GM19468 (cell line): Measurements from ENCODE around the gene AGPAT4.

Experiments
- ATAC-seq: cut with Tn5 transposase; IDR thresholded peaks from one replicate; pipeline ENCODE4 v1.9.1; 2021; ENCODE audit warnings: mild to moderate bottlenecking, moderate library complexity, moderate number of reproducible peaks; ENCODE audit not compliant: unreplicated experiment; ENCODE audit errors: extremely low read depth

The AGPAT4 gene

DNA sequence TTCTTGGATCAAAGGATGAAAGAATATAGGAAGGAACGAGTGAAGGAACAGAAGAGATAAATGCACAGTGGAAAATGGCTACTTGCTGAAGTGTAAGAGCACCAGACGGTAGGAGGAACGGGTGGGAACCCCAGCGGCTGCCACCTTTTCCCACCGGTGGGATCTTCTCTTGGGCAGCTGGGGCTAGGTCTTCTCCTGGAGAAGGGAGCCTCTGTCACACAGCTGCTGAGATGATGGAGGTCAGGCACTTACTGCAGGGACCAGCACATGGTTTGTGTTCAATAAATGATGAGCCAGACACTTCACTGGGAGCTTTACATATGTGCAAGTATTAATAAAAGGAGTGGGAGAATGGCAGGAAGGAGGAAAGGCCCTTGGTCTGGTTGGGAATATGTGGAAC, 123.7 kb downstream of the AGPAT4 start:
- ATAC-seq: no peak

DNA sequence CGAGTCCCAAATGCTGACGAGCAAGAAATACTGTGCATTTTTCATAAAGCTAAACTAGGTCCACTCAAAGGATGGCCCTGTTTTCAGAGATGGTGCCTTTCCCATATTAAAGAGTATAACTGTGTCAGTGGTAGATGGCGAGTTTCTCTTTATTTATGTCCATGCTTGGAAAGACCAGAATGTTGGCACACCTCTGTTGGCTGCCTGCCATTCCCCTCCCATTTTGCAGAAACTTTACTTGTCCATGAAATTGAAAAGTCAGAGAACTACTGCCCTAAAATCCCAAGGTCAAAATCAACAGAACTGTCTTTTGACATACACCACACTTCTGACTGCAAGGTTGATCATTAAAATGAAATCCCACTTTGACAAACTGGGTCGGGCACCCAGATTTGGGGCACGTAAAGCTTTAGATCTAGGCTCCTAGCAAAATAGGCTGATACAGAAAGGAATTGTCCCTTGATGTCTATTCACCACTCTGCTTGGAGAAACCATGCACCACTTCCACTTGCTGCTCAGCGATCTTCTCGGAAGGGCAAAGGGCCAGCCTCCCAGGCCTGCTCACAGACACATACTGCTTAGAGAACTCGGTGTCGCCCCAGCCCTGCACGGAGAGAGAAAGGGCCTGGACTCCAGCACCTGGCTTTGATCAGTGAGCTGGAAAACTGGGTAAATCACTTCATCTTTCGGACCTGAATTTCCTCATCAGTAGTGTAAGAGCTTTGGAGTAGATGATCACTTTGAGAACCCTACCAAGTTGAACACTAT, 130.0 kb downstream of the AGPAT4 start:
- no peak for ATAC-seq

DNA sequence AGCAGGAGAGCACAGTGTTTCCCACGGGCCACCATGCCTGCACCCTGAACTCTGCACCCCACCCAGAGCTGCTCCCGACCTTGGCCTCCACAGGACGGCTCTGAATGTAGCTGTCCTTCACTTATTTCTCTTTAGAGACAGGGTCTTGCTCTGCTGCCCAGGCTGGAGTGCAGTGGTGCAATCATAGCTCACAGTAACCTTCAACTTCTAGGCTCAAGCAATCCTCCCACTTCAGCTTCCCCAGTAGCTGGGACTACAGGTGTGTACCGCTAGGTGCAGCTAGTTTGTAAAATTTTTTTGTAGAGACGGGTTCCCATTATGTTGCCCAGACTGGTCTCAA, 130.9 kb downstream of the AGPAT4 start:
- no peak for ATAC-seq

DNA sequence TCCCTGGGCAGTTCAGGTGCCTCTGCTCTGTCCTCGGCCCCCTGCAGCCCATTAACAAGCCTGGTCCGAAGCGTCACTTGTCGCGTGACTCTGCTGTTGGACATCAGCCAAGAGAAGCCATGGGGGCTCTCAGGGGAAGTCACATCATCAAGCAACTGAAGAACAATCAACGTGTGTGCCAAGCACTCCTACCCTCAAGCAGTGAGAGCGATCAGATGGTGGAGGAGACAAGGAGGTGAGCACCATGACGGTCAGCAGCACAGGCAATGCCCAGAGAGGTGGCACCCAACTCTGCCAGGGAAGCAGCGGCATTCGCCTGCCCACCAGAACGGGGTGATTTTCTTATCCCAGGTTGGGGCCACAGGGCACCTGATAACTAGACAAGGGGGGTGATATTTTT, 132.7 kb downstream of the AGPAT4 start:
- no peak for ATAC-seq

DNA sequence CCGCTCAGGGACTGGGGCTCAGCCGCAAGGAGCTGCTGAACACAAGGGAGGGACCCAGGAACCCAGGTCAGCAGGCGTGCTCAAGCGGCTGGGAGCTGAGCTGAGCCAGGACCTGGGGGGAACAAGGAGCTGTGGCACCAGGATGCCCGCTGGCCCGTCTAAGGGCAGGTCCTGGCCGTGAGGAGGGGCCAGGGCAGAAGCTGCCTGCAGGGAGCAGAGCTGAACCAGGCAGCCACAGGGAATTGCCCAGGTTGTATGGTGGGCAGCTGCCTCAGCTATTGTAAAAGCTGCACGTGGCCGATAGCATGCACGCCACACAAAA, 133.3 kb downstream of the AGPAT4 start:
- no peak for ATAC-seq

DNA sequence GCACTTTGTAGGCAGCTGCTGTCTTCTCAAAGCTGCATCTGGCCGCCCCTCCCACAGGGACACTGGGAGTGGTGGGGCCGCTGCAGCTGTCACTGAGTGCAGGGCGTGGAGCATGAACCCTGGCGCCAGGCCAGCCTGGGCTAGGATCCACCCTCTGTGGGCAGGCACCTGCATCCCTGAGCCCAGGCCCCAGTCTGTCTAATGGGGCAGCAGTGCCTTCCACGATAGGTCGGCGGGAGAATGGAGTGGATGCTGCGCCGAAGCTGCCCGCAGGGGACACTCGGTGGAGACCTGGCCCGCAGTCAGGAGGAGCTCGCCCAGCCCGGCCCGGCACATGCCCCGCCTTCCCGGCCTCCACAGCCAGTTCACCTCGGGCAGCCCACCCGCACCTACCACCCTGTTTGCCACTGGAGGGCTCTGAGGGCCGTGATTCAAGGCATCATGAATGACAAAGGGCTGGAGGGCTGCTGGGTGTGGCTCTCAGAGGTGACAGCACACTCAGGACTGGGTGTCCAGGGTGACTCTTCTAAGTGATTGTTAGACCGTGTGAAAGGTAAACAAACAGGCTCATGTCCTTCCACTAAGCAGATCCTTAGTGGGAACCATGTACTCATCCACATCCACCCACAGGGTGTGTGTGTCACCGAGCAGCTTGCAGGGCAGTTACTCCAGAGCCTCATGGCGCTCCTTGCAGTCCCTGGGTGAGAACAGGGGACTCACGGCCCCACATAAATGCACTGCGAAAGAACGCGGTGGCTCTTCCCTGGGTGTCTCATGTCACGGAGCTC, 133.9 kb downstream of the AGPAT4 start:
- no peak for ATAC-seq

DNA sequence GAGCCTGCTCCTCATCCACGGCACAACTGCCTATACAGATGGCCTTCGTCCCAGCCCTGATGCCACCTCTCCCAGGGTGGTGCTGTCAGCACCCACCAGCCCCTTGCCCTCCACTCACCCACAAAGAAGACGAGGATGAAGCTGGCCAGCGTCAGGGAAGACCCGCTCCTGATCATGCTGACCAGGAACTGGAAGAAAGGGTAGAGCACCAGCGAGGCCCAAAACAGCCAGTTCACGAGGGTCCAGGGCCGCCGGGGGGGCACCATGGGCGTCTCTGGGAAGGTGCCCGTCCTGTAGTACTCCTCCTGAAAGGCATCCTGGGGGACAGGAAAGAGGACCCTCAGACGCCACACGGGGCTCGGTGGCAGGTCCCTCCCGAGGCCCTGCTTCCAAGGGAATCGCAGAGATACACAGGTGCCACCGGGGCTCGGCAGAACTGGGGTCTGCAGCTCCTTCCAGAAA, 134.5 kb downstream of the AGPAT4 start:
- ATAC-seq: no peak

DNA sequence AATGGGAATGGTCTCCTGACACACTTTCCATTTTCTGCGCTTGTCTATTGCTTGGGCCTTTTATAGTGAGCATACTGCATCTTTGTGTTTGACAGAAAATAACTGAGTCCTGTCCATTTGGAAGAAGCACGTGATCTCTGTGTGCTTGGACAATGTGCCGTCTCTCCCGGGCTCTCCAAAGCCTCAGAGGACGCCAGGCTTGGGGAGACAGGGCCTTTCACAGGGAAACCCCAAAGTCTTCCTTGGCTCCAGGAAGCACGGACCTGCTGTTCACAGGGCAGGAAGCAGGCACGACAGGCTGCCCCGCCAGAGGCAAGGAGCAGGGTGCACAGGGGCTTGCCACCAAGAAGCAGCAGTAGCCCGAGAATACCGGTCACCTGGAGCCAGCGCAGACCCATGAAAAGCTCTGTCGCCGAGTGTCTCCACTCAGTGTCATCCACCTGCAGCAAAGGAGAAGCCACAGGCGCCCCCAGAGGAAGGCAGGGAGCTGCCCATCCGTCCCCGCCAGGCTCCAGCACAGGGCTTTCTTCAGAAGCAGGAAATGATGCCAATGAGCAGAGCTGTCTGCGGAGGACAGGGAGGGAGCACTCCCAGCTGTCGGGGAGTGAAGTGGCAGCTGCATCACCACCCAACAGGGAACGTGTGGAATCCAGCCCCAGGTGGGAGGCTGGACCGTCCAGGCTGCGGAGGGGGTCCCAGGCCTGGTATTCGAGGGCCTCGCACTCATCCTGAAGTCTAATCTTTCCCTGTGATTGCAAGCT, 135.1 kb downstream of the AGPAT4 start:
- no peak for ATAC-seq

DNA sequence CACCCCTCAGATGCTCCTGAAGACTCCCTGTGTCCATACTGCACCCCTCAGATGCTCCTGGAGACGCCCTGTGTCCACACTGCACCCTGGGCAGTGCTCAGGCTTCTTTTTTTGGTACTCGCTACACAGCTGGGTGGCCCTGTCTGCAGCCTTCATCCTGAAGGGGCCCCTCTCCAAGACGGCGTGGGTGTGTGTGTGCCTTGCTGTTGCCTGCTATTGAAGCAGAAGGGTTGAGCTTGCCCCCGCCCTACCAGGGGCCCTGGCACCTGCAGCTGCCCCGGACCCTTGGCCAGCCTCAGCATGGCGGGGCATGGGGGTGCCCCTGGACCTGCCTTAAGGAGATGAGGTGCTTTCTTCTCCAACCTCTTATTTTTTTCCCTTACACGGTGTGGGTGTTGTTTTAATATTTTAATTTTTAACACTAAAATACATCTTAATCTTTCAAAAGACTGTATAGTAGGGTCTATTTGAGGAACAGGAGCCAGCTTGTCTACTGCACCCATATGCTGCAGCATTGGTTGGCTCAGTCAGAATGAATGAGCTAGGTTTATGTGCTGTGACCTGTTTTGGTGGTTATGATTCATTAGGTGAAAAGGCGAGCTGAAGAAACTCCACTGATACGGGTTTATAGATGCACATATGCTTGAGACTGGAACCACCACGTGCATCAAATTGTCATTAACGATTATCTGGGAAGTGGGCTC, 135.9 kb downstream of the AGPAT4 start:
- ATAC-seq: no peak

DNA sequence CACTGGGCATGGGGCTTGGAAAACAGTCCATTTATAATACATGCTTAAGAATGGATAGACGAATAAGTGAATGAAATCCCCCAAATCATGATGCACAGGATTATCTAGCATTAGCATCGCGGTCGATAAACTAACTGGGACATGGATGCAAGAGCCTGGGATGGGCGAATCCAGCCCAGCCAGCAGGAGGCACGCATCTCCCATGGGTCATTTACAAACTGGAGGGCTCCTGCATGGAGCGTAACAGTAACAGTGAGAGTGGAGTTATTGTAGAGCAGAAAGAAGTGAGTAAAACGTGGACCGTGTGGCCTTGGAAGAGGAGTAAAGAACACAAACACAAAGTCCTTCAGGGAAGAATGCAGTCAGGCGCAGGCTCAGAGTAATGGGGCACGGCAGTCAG, 136.5 kb downstream of the AGPAT4 start:
- no peak for ATAC-seq

DNA sequence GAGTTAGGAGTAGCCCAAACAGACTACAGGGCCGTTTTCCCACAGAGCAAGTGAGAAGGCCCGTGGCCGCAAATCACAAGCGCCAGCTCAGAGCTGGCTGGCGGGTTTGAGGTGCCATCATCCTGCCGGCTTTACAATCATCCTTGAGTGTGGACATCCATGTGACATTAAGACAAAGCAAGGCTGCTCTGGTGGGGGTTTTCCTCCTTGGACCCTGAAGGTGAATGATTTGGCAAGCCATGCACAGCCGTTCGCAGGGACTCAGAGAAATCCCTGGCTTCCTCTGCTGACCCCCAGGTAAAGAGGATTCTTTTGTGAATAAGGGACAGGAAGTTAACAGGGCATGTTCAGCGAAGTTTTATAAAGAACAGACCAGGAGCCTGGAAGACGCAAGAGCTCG, 137.2 kb downstream of the AGPAT4 start:
- ATAC-seq: no peak

DNA sequence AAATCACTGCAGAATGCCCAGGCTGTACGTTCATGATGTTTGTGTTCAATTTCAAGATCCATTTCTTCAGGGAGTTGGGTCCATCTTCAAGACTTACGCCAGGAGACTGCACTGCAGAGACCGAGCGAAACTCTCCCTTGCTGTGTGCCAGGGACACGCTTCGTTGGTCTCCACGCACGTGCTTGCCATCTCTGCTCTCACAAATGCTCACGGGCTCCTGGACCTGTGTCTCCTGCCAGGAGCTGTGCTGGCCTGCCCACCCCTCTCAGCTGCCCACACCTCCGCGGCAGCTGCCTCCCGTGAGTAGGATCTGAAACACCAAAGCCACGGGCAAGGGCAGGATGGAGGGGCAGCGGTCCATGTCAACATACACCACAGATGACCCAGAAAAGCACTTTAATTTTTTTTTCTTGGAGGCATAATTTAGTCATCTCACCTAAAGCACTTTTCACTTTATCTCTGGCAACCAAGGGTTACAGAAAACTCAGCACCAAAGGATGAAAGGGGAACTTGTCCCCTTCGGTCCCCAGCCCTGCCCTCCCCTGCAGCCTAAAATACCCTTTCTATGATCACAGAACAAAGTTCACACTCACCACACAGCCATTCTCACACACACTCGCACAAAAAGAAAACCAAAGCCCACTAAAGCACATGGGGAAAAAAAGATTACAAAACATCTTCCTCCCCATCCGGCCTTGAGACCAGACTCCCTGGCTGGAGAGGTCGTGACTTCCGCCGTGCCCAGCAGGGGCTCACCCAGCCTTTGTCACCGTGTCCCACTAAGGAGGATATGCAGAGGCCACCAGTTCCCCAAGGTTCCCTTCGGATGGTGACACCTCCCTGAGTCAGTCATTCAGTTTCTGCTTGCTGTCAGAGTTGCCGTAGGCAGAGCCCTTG, 137.9 kb downstream of the AGPAT4 start:
- no peak for ATAC-seq

DNA sequence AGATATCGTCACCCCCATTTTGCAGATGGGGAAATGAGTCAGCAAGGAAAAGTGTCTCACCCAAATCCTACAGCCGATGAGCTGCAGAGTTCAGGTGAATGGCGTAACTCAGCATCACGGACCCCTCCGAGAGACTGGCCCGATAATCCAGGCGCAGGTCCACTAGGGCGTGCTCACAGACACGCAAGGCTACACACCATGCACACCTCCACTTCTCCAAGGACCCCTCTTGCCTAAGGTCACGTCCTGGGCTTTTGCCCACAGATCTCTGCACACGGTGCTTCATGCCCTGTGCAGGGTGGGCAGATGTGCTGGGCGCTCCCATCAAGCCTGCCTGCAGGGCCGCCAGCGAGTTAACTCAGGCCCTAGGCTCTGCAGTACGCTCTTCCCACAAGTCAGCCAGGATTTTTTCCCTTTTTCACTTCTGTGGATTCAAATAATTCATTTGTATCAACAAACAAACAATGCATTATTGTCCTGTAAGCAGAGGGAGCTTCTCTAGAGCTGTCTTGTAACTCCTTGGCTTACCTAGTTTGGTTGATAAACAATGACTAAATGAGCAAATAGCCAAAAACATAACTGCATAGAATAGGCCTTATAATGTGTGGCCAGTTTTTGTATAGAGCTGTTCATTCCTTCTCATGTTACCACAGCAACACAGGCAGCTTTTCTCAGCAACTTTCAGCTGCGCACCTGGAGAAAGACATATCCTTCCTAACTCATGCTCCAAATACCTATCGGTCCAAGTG, 139.1 kb downstream of the AGPAT4 start:
- no peak for ATAC-seq

DNA sequence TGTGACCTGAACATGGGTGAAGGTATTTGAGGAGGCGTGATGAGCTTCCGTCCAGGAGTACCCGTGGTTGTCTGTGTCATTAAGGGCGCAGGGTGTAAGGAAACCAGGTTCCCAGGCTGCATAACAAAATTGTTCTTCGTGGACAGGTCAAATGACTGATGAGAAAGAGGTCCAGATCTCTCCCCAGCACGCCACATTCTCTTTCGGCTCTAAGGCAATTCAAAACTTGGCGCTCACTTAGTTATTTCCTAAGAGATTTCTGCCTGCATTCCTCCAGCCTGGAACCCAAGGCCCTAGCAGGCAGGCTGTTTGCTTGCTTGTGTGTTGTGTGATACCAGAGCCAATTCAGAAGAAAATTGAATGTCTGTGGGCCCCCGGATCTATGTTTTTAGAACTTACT, 139.9 kb downstream of the AGPAT4 start:
- no peak for ATAC-seq

DNA sequence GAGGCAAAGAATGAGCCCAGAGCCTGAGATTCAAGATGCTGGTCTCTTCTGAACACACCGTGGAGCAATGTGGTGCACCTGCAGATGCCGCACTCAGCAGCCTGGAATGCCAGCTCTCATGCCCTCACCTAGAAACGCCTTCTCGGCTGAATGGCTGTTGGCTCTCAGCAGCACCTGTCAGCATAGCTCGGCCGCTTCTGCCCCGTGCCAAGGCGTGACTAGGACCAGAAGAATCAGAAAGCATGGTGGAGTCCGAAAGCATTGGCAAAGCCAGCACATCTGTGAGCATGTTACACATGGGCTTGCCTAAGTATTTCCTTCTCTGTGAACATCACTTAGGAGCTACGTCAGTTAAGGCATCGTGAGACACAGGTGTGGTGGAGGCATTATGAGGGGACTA, 141.5 kb downstream of the AGPAT4 start:
- no peak for ATAC-seq

DNA sequence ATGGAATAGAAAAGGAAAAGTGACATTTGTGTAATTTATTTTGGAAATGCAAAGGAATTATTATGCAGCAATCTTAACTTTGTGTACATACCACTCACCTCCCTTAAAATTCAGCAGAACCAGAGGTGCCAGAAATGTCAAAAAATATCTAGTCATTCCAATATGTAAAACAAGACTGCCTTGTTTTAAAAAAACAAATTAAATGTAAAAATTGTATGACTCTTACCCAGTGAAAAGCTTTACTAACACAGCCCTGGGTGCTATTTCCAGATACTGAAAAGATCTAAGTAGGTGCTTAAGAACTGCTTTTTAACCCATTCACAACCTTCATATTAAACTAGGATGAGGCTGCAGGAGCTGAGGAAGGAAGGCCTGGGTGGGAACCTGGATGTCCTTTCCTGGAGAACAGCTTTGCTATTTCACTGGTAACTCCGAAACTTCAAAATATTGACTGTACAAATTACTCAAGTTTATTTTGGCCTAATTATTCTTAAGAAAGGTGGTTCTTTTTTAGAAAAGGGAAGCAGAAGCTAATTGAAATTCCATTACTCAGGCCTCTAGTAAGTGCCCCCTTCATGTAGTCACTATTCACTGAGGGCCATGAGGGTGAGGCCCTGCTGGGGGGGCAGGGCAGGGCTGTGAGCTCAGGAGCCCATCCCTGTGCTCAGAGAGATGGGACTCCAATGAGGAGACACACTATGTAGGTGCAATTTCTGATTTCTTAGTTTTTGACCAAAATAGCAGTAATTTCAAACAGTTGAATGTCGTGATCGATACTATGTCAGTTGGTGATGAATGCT, 142.7 kb downstream of the AGPAT4 start:
- no peak for ATAC-seq

DNA sequence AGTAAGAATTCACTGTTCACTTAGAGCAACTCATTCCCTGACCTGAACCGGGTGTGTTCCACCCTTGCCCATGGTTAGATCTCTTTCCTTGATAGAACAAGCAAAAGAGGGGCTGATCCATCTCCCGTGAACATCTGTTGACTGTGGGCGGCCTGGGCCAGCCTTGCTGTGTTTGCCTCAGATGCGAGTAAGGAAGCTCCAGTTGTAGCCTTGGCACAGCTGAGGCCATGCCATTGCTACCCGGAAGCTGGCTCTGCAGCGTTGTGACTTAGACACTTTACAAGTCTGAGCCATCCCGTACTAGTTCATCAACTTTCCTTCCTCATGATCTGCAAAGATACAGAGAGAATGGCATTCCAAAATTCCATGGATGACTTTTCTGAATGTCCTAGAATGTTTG, 143.3 kb downstream of the AGPAT4 start:
- no peak for ATAC-seq

DNA sequence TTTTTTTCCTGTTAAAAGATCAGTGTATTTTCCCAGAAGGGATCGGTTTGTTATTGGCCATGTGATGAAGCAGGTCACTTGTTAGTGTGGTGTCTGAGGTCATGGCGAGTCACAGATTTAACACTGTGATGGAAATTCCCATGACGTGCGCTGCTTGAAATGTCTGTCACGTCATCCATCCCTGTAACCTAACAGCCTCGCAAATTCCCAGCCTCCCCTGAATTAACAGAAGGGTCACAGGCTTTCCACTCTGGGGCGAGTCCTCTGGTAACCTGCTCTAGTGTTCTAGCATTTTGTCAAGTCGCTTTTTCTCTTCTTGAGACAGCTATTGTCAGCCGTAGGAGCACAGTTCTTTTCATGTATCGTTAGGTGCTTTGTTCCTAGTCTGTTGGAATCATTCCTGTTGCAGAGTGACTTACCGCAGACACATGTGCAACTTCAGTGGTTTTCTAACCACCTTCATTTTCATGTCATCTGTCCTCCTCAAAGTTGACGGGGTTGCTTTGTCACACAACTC, 145.1 kb downstream of the AGPAT4 start:
- no peak for ATAC-seq
